ENCODE data around the gene CEP41.
A peak's percentile ranks its signal among the peaks of the same experiment; 100 is the strongest.

CEP41 gene

GRCh38 chr7:130397051-130397757 lies 43.6 kb downstream of the CEP41 start:
- TF ChIP-seq ISL1 (CRISPR knock-in tag; IDR thresholded peaks at IDR 0.05) (0 out of 2 replicates have a peak, but pooled peaks have one; percentile 31), TOX (CRISPR knock-in tag; IDR thresholded peaks at IDR 0.05; ENCODE audit: borderline replicate concordance) (no peak), POU6F1 (CRISPR knock-in tag; IDR thresholded peaks at IDR 0.05; ENCODE audit: borderline replicate concordance, low read depth) (no peak)
- ATAC-seq: no peak

GRCh38 chr7:130396109-130396508 lies 44.7 kb downstream of the CEP41 start:
- TF ChIP-seq CSRNP3 (CRISPR knock-in tag; IDR thresholded peaks at IDR 0.05): no peak
- TF ChIP-seq GLIS3 (CRISPR knock-in tag; IDR thresholded peaks at IDR 0.05): no peak
- no peak for TF ChIP-seq POU6F1 (CRISPR knock-in tag; IDR thresholded peaks at IDR 0.05; ENCODE audit: borderline replicate concordance, low read depth)
- no peak for TF ChIP-seq ZFP3 (CRISPR knock-in tag; IDR thresholded peaks at IDR 0.05)
- no peak for TF ChIP-seq TSHZ2 (CRISPR knock-in tag; IDR thresholded peaks at IDR 0.05)
- TF ChIP-seq BACH2 (CRISPR knock-in tag; IDR thresholded peaks at IDR 0.05; ENCODE audit: borderline replicate concordance): no peak
- TF ChIP-seq ZFP30 (CRISPR knock-in tag; IDR thresholded peaks at IDR 0.05): no peak
- no peak for TF ChIP-seq CSDC2 (CRISPR knock-in tag; IDR thresholded peaks at IDR 0.05)
- TF ChIP-seq OSR1 (CRISPR knock-in tag; IDR thresholded peaks at IDR 0.05): no peak
- no peak for TF ChIP-seq ARNTL (CRISPR knock-in tag; IDR thresholded peaks at IDR 0.05; ENCODE audit: borderline replicate concordance, low read depth)
- TF ChIP-seq ESRRG (CRISPR knock-in tag; IDR thresholded peaks at IDR 0.05): no peak
- no peak for TF ChIP-seq ZC3H10 (CRISPR knock-in tag; IDR thresholded peaks at IDR 0.05)
- no peak for TF ChIP-seq RARB (CRISPR knock-in tag; IDR thresholded peaks at IDR 0.05)
- TF ChIP-seq ZNF70 (CRISPR knock-in tag; IDR thresholded peaks at IDR 0.05): no peak
- no peak for TF ChIP-seq CREB5 (CRISPR knock-in tag; IDR thresholded peaks at IDR 0.05; ENCODE audit: low read depth)
- TF ChIP-seq ZNF8 (CRISPR knock-in tag; IDR thresholded peaks at IDR 0.05): no peak
- no peak for ATAC-seq

GRCh38 chr7:130395421-130395820 lies 45.4 kb downstream of the CEP41 start:
- TF ChIP-seq ZFP3 (CRISPR knock-in tag; IDR thresholded peaks at IDR 0.05) (no peak), OSR1 (CRISPR knock-in tag; IDR thresholded peaks at IDR 0.05) (no peak)
- ATAC-seq: no peak

- ATAC-seq: no peak
- TF ChIP-seq PATZ1 (CRISPR knock-in tag; IDR thresholded peaks at IDR 0.05; ENCODE audit: borderline replicate concordance): no peak
- no peak for TF ChIP-seq TSHZ2 (CRISPR knock-in tag; IDR thresholded peaks at IDR 0.05)
- no peak for TF ChIP-seq ZFP30 (CRISPR knock-in tag; IDR thresholded peaks at IDR 0.05)
- TF ChIP-seq ZFP3 (CRISPR knock-in tag; IDR thresholded peaks at IDR 0.05): no peak
- TF ChIP-seq ZNF8 (CRISPR knock-in tag; IDR thresholded peaks at IDR 0.05): no peak
These were observed 46.2 kb downstream of the CEP41 start for GRCh38 chr7:130394421-130395195.

All from SK-N-SH treated with all-trans-retinoic acid at 6 μM for 48 hours (cell line).